Activated CD4-positive, CD25-positive, alpha-beta regulatory T cell treated with anti-CD3 and anti-CD28 coated beads, Interleukin-2, amount 50 U/mL, for 72 hours (primary cell): ENCODE measurements around the gene CDK10.

Experiments
- DNase-seq: peaks from one replicate; pipeline ENCODE4 v3.0.0; 2021

Gene CDK10

GRCh38 chr16:89716916-89717687, 30.6 kb downstream of the CDK10 start:
- DNase-seq: no peak

DNA sequence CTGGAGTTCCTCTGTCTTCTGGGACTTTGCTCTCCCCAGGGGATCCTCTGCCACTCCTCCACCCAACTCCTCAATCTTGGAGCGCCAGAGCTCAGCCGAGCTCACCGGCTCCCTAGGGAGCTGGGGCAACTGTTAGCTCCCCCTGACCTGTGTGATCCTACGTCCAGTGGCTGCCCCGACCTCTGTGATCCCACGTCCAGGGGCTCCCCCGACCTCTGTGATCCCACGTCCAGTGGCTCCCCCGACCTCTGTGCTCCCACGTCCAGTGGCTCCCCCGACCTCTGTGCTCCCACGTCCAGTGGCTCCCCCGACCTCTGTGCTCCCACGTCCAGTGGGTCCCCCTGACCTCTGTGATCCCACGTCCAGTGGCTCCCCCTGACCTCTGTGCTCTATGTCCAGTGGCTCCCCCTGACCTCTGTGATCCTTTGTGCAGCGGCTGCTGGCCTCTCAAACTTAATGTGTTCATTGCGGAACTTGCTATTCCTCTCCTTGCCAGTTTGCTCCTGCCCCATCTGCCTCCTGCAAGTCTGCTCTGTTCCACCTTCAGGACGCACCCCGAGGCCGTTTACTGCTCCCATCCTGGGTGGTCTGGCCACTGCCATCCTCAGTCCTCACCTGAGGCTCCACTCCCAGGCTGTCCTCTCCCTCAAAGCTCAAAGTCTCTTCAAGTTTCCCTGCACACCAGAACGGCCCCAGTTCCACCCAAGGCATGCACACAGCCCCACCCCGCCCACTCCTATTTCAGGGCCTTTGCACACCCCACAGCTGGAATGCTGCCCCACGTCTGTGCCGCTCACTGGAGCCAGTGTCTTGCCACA, 31.4 kb downstream of the CDK10 start:
- no peak for DNase-seq

GRCh38 chr16:89720551-89720812, 34.0 kb downstream of the CDK10 start:
- no peak for DNase-seq

DNA sequence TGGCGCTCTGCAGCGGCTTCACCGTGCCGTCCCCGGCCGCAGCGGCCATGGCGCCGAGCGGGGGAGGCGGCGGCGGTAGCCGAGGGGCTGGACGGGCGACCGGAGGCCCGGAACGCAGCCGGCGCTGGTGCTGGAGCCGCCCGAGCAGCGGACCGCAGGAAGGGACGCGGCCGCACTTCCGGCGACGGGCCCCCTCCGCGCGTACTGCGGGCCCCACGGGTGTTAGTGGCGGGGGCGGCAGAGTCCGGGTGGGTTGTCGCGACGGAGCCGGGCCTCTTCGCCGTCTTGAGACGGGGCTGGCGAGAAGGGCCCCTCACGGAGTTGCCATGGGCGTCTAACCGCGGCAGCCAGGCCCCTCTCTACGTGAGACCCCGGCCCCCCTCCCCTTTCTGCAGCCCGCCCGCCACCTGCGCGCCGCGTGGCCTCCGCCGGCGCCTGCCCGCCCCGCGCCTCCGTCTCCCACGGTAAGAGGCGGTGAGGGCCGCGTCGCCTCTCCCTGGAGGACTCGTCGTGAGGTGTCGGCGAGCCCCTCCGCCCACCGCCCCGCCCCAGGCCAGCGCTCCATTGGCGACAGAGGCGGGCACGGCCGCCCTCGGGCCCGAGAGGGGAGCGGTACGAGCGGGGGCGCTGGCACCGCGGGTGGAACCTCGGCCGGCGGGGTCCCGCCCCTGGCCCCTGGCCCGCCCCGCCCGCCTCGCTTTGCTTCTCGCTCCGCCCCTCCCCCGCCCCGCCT, 34.5 kb downstream of the CDK10 start, which contains the start of the genes VPS9D1 and ZNF276:
Gene VPS9D1, minus strand, starts transcription at position 86 of the 733 bp plus-strand sequence. Its CDS starts 37 bp downstream, at position 49.
Gene ZNF276, plus strand, starts transcription at position 725 of the 733 bp plus-strand sequence. CDS start 104 bp downstream, outside the sequence.
- DNase-seq: peak; percentile 79

GRCh38 chr16:89721546-89722391, 35.3 kb downstream of the CDK10 start:
- peak; percentile 80 for DNase-seq

DNA sequence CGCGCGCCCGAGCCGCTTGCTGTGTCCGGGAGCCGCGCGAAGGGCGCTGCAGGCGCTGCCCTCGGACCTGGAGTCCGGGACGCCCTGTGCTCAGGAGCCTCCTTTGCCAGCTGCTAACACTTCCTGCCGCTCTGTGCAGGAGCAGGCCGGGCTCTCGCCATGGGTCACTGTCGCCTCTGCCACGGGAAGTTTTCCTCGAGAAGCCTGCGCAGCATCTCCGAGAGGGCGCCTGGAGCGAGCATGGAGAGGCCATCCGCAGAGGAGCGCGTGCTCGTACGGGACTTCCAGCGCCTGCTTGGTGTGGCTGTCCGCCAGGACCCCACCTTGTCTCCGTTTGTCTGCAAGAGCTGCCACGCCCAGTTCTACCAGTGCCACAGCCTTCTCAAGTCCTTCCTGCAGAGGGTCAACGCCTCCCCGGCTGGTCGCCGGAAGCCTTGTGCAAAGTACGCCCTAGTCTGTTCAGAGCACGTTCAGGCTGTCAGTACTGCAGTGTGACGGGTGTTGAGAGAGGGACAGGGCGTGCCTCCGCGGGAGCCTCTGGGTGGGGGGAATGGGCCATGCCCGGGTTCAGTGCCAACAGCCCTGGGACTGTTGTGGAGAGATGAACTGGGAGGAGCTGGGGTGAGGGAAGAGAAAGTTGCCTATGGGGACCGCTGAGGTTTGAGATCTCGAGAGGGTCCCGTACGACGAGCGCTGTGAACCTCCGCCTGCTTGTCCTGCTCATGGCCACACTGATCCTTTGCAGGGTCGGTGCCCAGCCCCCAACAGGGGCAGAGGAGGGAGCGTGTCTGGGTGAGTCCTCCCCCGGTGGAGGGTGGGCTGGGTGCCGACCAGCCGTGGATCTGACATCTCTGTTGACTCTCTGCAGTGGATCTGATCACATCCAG, 36.1 kb downstream of the CDK10 start:
- DNase-seq: peak; percentile 61

GRCh38 chr16:89723279-89724250, 37.1 kb downstream of the CDK10 start:
- peak; percentile 56 for DNase-seq

- no peak for DNase-seq
Observed at GRCh38 chr16:89727406-89728120, 41.1 kb downstream of the CDK10 start.

GRCh38 chr16:89729293-89729692, 42.8 kb downstream of the CDK10 start:
- no peak for DNase-seq

- no peak for DNase-seq
Observed at GRCh38 chr16:89729863-89730593, 43.5 kb downstream of the CDK10 start.

DNA sequence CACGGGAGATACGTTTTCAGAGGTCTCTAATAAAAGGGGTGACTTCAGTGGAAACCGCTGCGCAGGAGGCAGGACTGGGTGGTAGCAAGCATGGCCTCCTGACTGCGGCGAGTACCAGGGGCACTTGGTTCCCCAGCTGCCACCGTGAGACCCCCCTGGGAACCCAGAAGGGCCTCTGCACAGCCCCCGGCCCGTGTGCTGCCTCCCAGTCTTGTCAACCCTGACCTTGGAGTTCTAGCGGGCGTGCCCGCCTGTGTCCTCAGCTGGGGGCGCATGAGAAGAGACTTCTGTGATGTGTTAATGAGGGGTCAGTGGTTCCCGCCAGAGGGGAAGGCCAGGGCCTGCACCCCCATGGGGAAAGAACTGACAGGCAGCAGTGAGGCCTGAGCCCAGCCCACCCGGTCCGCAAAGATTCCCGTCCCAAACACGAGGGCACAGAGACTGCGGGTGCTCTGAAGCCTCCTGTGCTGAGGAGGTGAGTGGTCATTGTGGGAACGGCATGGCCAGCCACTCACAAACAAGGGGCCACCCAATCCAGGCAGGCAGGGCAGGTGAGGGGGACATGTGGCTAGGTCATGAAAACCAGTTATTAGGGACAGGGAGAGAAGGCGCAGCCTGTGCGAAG, 44.2 kb downstream of the CDK10 start:
- DNase-seq: no peak

- DNase-seq: no peak
Observed at GRCh38 chr16:89732142-89732917, 45.8 kb downstream of the CDK10 start.

- no peak for DNase-seq
Observed at GRCh38 chr16:89732918-89733242, 46.4 kb downstream of the CDK10 start.

DNA sequence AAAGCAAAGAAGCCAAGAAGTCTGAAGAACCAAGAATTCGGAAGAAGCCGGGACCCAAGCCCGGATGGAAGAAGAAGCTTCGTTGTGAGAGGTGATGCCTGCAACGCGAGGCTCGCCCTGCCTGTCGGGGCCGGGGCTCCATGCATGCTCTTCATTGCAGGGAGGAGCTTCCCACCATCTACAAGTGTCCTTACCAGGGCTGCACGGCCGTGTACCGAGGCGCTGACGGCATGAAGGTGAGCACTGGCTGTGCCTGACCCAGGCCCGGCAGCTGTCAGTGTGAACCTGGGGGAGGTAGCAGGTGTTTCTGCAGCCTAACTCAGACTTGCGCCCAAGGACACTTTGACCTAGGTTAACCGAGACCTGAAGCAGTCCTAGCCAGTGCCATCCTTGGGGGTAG, 46.8 kb downstream of the CDK10 start:
- no peak for DNase-seq

GRCh38 chr16:89733792-89734191, 47.3 kb downstream of the CDK10 start:
- no peak for DNase-seq

- no peak for DNase-seq
Observed at GRCh38 chr16:89736554-89736953, 50.1 kb downstream of the CDK10 start.

DNA sequence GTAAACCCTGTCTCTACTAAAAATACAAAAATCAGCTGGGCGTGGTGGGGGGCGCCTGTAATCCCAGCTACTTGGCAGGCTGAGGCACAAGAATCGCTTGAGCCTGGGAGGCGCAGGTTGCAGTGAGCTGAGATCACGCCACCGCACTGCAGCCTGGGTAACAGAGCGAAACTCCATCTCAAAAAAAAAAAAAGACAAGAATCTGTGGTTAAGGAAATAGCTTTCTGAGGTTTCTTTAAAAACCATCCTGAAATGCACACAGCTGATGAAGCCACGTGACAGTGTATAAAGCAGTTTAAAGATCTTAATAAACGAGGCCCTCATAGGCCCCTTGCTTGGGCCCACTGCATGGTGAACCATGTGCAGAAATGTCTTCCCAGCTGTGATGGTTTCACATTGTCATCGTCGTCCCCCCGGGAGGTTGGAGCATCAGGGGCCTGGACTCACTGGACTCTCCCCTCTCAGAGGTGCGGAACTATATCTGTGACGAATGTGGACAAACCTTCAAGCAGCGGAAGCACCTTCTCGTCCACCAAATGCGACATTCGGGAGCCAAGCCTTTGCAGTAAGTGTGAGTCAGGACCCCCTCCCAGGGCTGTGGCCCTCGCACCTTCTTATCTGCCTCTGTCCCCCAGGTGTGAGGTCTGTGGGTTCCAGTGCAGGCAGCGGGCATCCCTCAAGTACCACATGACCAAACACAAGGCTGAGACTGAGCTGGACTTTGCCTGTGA, 51.0 kb downstream of the CDK10 start:
- no peak for DNase-seq
